ENCODE results near the gene PHLPP1. TPM values are rescaled to one million over a fixed set of nuclear protein-coding genes. Genes with fewer than 3 reads are reported as not detected.
A peak's percentile ranks its signal among the peaks of the same experiment; 100 is the strongest.

Gene PHLPP1
- total RNA-seq, 1 donor from 2014 or later: 5.1 TPM

DNA sequence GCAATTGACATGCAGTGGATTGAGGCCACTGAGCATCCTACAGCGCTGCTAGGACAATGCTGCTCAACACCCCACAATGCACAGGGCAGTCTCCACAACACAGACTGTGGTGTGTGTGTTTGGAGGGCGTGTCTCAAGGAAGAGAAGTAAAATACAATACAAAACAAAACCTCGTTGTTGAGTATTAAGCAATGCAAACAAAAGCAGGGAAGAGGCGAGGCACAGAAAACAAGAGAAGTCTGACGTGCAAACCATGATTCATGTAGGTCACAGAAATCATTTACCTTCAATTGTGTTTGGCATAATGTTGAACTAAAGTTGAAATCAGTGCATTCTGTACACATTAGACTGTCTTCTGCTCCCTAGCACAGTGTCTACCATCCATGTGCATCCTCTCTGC is 260.9 kb downstream of the PHLPP1 start:
- intact Hi-C loops (cut with DNase I): no loop called here
- DNase-seq (ENCODE audit: missing footprints) (no peak), ATAC-seq (no peak)

DNA sequence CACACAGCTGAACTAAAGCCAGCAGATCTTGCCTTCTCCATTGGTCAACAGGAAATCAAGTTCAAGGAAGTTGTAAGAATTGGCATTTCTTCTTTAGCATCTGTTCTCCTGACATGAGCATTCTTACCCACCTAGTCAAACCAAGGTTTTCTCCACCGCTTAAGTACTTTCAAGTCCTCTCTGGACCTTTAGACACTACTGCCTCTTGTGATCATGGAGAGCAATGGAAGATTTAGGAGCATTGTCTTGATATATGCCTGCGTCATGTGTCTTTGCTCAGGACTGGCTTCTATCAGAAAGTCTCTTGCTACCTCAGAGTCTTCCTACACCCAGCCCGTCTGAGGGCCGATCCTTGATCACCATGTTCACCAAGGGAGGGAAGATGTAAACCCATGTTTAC is 262.2 kb downstream of the PHLPP1 start:
- no peak for DNase-seq (ENCODE audit: missing footprints)
- ATAC-seq: no peak
- intact Hi-C loops (cut with DNase I): no loop called here

DNA sequence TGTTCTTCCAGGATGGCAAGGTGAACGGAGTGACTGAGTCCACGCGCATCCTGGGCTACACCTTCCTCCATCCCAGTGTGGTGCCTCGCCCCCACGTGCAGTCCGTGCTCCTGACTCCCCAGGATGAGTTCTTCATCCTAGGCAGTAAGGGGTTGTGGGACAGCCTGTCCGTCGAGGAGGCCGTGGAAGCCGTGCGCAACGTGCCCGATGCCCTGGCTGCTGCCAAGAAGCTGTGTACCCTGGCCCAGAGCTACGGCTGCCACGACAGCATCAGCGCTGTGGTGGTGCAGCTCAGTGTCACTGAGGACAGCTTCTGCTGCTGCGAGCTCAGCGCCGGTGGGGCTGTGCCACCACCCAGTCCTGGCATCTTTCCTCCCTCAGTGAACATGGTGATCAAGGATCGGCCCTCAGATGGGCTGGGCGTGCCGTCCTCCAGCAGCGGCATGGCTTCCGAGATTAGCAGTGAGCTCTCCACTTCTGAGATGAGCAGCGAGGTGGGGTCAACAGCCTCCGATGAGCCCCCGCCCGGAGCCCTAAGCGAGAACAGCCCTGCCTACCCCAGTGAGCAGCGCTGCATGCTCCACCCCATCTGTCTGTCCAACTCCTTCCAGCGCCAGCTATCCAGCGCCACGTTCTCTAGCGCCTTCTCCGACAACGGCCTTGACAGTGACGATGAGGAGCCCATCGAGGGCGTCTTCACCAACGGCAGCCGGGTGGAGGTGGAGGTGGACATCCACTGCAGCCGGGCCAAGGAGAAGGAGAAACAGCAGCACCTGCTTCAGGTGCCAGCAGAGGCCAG is 263.1 kb downstream of the PHLPP1 start:
- DNase-seq (ENCODE audit: missing footprints) (no peak), ATAC-seq (no peak)
- intact Hi-C loops (cut with DNase I): no loop called here

DNA sequence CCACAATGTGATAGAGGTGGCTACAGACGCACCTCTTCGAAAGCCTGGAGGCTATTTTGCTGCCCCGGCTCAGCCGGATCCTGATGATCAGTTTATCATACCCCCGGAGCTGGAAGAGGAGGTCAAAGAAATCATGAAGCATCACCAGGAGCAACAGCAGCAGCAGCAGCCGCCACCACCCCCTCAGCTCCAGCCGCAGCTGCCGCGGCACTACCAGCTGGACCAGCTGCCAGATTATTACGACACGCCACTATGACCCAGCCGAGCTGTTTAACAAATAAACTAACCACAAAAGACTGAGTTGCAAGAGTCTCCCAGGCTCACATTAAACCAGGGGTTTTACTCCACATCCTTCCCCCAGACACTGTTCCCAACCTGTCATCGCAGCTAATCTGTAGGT is 263.8 kb downstream of the PHLPP1 start:
- intact Hi-C loops (cut with DNase I): no loop called here
- ATAC-seq (no peak), DNase-seq (ENCODE audit: missing footprints) (no peak)

- ATAC-seq: no peak
These were observed 264.6 kb downstream of the PHLPP1 start for GRCh38 chr18:62979900-62980299.

DNA sequence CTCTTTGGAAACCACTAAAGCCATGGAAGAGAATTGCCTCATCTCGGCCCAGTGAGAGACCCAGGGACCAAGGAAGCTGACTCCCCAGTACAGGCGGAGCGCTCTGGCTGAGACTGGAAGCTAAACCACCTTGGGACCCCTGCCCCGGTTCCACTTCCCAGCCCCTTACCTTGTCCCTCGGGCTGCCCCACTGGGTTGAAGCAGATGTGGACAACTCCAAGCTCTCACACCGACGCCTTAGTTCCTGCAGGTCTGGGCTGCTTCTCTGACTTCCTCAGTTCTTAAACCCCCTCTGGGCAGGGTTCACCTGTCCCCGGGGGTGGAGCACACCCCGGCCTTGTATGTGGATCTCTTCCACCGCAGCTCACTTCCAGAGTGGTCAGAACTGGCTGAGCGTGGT is 266.2 kb downstream of the PHLPP1 start:
- intact Hi-C loops (cut with DNase I): no loop called here
- DNase-seq (ENCODE audit: missing footprints) (no peak), ATAC-seq (no peak)

More at GRCh38 chr18:62979900-62980299, 264.6 kb downstream of the PHLPP1 start:
- intact Hi-C loops (cut with DNase I): no loop called here
- no peak for DNase-seq (ENCODE audit: missing footprints)

DNA sequence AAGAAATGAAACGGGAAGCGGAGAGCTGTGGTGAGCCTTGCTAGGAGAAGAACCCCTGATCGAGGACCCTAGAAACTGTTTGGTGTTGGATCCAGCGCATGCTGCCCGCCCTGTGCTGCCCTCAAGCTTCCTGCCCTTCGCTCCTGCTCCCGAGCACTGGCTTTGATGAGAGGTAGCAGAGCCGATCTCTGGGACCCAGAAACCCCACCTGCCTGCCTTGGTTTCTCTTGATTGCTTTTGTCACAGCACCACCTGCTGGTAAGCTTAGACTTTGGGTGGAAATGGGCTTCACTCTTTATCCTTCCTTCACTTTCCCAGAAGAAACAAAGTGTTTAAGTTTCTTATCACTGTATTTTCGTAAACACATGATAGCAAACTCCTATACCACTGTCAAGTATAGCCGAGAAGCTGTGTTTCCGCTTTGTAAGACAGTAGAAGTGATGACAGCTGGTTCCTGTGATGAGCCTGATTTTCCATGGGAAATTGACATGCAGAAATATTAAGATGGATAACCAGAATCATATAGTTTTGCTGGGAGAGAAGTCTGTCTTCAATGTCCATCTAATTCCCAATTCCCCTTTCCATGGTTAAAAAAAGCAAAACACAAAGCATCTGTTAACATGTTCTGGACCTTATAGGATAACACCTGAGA is 267.4 kb downstream of the PHLPP1 start:
- peak; percentile 80 for ATAC-seq
- intact Hi-C loops (cut with DNase I): loop anchor here (1.0 to 2.0 kb wide), 4 partner anchors 268 to 556 kb away; no protein-coding TSS in a partner anchor
- no peak for DNase-seq (ENCODE audit: missing footprints)

- ATAC-seq (no peak), DNase-seq (ENCODE audit: missing footprints) (no peak)
- intact Hi-C loops (cut with DNase I): no loop called here
These were observed 269.4 kb downstream of the PHLPP1 start for GRCh38 chr18:62984656-62985315.

DNA sequence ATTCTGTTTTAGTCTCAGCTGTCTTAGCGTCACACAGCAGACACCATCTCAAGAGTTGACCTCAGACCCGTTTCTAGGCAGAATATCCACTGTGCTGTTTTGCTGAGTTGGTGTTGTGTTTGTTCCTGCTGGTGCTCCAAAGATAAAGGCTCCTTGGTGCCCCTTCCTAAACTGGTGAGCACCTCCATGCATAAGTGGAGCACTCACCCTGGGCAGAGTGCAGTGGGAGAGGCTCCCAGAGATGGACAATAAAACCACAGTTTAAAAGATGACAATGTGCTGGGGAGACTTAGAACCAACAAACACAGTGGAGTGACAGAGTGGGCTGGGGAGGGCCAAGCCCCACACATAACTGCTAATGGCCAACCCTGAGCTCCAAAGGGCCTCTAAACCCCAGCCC is 271.1 kb downstream of the PHLPP1 start:
- ATAC-seq (no peak), DNase-seq (ENCODE audit: missing footprints) (no peak)
- intact Hi-C loops (cut with DNase I): no loop called here

DNA sequence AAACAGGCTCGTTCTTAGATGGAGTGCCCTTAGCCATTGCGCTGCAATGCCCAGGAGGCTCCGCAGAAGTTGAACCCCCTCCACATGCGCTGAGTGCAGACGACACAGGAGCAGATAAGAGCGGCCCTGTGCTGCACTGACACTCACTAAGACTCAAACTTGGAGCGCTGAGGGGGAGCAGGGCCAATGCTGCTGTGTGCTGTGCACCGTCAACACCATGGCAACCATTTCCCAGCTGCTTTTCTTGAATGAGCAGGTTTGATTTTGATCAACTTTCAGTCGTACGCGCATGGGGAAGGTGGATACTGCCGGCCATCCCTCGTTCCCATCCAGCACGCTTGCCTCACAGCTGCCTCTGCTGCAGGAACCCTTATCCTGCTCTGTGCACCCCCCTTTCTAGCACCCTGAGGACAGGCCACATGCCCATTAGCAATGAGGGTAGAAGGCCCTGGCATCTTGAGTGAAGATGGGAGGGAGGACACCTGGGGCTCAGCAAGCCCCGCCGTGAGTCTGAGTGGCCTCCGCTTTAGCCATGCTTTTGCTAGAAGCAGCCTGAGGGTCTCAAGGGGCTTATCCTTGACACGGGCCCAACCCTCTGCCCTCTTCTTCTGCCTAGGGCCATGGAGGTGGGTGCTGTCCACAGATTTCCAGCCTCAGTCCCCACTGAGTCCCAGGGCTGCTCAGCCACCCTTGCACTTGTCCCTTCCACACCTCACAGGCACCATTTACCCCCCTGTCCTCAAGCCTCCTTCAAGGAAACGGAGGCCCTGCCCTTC is 271.9 kb downstream of the PHLPP1 start:
- intact Hi-C loops (cut with DNase I): no loop called here
- DNase-seq (ENCODE audit: missing footprints) (no peak), ATAC-seq (no peak)

DNA sequence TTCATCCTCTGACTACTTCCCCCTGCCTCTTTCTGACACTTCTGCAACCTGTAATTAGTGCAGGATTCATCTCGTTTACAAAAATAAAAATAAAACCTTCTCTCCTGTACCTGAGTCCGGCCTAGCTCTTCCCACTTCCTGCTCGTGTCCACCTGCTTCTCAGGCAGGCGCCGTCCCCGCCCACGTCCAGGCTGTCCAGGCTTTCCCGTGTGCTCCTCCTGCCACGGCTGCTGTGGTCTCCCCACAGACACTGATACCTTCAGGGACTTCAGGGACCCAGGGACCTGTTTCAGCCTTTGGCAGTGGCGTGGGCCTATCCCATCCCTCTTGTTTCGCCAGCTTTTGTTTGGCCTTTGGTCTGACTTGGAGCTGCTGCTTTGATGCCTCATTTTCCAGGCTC is 272.5 kb downstream of the PHLPP1 start:
- intact Hi-C loops (cut with DNase I): no loop called here
- ATAC-seq: no peak
- DNase-seq (ENCODE audit: missing footprints): peak; percentile 21

GRCh38 chr18:62988471-62988870 is 273.1 kb downstream of the PHLPP1 start:
- intact Hi-C loops (cut with DNase I): no loop called here
- peak; percentile 15 for DNase-seq (ENCODE audit: missing footprints)
- ATAC-seq: peak; percentile 5

DNA sequence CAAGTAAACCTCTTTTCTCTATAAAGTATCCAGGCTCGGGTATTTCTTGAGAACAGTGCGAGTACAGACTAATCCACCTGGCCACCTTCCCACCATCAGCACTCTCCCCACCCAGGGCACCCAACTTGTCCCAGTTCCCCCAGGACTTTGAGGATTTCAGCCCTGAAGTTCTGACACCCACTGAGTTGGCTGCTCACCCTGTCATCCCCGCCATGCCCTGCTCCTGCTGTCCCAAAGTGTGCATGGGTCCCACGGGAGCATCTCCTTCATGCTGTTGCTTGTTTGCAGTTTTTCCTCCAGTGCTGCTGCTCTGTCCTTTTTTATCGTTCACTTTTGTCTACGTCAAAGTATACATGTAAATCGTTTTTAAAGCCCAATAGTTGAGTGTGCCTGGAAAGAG is 273.9 kb downstream of the PHLPP1 start:
- DNase-seq (ENCODE audit: missing footprints) (peak; percentile 5), ATAC-seq (no peak)
- intact Hi-C loops (cut with DNase I): no loop called here

DNA sequence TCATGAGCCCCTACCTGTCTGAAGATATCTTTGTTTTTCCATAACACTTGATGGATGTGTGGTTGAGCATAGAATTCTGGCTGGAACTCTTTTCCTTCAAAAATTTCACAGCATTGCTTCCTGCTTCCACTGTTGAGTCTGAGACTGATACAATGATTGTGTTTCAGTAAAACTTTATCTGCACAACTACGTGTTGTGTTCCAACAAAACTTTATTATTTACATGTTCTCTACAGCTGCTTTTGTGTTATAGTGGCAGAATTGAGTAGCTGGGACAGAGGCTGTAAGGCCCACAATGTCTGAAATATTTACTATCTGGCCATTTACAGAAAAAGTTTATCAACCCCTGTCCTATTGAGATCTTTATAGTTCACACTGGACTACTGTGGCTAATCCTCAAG is 275.3 kb downstream of the PHLPP1 start:
- DNase-seq (ENCODE audit: missing footprints) (no peak), ATAC-seq (no peak)
- intact Hi-C loops (cut with DNase I): no loop called here

- intact Hi-C loops (cut with DNase I): no loop called here
- DNase-seq (ENCODE audit: missing footprints) (peak; percentile 22), ATAC-seq (no peak)
These were observed 276.0 kb downstream of the PHLPP1 start for GRCh38 chr18:62991389-62991788.

GRCh38 chr18:62991959-62992358 is 276.6 kb downstream of the PHLPP1 start:
- ATAC-seq (no peak), DNase-seq (ENCODE audit: missing footprints) (peak; percentile 30)
- intact Hi-C loops (cut with DNase I): no loop called here

GRCh38 chr18:62992877-62993365 is 277.6 kb downstream of the PHLPP1 start:
- no peak for DNase-seq (ENCODE audit: missing footprints)
- intact Hi-C loops (cut with DNase I): no loop called here
- ATAC-seq: no peak

DNA sequence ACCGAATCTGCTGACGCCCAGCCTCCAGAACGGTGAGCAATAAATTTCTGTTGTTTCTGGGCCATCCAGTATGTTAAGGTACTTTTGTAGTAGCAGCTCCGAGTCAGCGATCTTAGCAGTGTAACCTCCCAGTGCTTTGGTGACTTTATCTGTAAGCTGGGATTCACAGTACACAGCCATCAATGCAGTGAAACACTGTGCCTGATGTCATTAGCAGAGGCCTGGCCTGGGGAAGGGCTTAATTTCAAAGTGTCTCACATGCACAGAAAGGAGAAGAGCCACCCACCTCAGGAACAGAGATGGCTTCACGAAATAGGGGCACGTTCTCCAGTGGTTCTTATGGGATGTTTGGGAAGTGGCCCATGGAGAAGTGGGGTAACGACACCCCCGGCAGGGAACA is 281.2 kb downstream of the PHLPP1 start:
- no peak for ATAC-seq
- DNase-seq (ENCODE audit: missing footprints): no peak
- intact Hi-C loops (cut with DNase I): no loop called here

DNA sequence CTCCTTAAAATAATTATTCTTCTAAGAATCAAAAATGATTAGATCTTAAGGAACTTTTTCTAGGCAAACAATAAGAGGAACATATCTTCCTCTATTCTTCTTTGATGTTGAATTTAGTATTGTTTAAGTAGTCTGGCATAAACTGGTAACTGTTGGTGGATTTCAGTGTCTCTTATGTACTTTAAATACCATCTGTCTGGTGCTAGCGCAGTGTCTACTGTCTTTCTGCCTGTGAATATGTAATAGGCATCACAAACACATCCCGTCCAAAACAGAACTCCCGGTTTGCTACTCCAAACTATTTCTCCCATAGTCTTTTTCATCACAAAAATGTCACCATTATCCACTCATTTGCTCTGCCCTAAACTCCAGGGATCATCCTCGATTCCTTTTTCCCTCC is 281.7 kb downstream of the PHLPP1 start:
- intact Hi-C loops (cut with DNase I): no loop called here
- no peak for ATAC-seq
- DNase-seq (ENCODE audit: missing footprints): no peak

Data from Right ventricle myocardium inferior (tissue), 1 donor.